ENCODE measurements around the gene TEAD4.

The TEAD4 gene

GRCh38 chr12:3003357-3003992 lies 44.3 kb downstream of the TEAD4 start:
- H3K27me3 ChIP-seq (replicated peaks; ENCODE audit: control insufficient read depth, insufficient read depth, low read length): no peaks in the 10 kb centered on the region; the same call in 1 of the 2 replicates
- TF ChIP-seq CTCF (IDR thresholded peaks at IDR 0.05; ENCODE audit: insufficient read depth, low read length, poor library complexity, severe bottlenecking): no peak
- no peak for DNase-seq (ENCODE audit: extremely low read depth, insufficient read length)
- no peak overlapping the region for H3K4me3 ChIP-seq (replicated peaks; ENCODE audit: low read depth, low read length)
- no peaks in the 10 kb centered on the region for H3K36me3 ChIP-seq (ENCODE audit: control insufficient read depth, insufficient read depth, low read length)

- Histone ChIP-seq H3K27me3 (replicated peaks; ENCODE audit: control insufficient read depth, insufficient read depth, low read length) (no peaks in the 10 kb centered on the region), H3K36me3 (ENCODE audit: control insufficient read depth, insufficient read depth, low read length) (no peaks in the 10 kb centered on the region), H3K4me3 (replicated peaks; ENCODE audit: low read depth, low read length) (no peak overlapping the region)
- peak; percentile 57 for TF ChIP-seq CTCF (IDR thresholded peaks at IDR 0.05; ENCODE audit: insufficient read depth, low read length, poor library complexity, severe bottlenecking)
- no peak for DNase-seq (ENCODE audit: extremely low read depth, insufficient read length)
Measured at GRCh38 chr12:3004655-3005565, 45.7 kb downstream of the TEAD4 start.

- Histone ChIP-seq H3K4me3 (replicated peaks; ENCODE audit: low read depth, low read length) (no peak overlapping the region), H3K27me3 (replicated peaks; ENCODE audit: control insufficient read depth, insufficient read depth, low read length) (no peaks in the 10 kb centered on the region), H3K36me3 (ENCODE audit: control insufficient read depth, insufficient read depth, low read length) (no peaks in the 10 kb centered on the region)
- DNase-seq (ENCODE audit: extremely low read depth, insufficient read length): no peak
- no peak for TF ChIP-seq CTCF (IDR thresholded peaks at IDR 0.05; ENCODE audit: insufficient read depth, low read length, poor library complexity, severe bottlenecking)
Measured at GRCh38 chr12:3005736-3006135, 46.5 kb downstream of the TEAD4 start.

- no peaks in the 10 kb centered on the region for H3K36me3 ChIP-seq (ENCODE audit: control insufficient read depth, insufficient read depth, low read length)
- DNase-seq (ENCODE audit: extremely low read depth, insufficient read length): no peak
- H3K4me3 ChIP-seq (replicated peaks; ENCODE audit: low read depth, low read length): no peak overlapping the region
- no peak for TF ChIP-seq CTCF (IDR thresholded peaks at IDR 0.05; ENCODE audit: insufficient read depth, low read length, poor library complexity, severe bottlenecking)
- H3K27me3 ChIP-seq (replicated peaks; ENCODE audit: control insufficient read depth, insufficient read depth, low read length): no peaks in the 10 kb centered on the region
Measured at GRCh38 chr12:3009780-3010179, 50.6 kb downstream of the TEAD4 start.

GRCh38 chr12:3010214-3010930 lies 51.2 kb downstream of the TEAD4 start:
- TF ChIP-seq CTCF (IDR thresholded peaks at IDR 0.05; ENCODE audit: insufficient read depth, low read length, poor library complexity, severe bottlenecking): no peak
- no peak overlapping the region for H3K4me3 ChIP-seq (replicated peaks; ENCODE audit: low read depth, low read length)
- DNase-seq (ENCODE audit: extremely low read depth, insufficient read length): no peak
- no peaks in the 10 kb centered on the region for H3K36me3 ChIP-seq (ENCODE audit: control insufficient read depth, insufficient read depth, low read length)
- no peaks in the 10 kb centered on the region for H3K27me3 ChIP-seq (replicated peaks; ENCODE audit: control insufficient read depth, insufficient read depth, low read length)

All from GM06990 (cell line).